Right hindlimb (tissue), 1 donor: ENCODE measurements around the gene SNRPB2.

ENCODE experiments used
- DNase-seq: peaks from one replicate; pipeline ENCODE4 v3.0.0-alpha.2; 2018

The SNRPB2 gene

GRCh38 chr20:16740365-16741072 lies 10.7 kb downstream of the SNRPB2 start:
- DNase-seq, result no peak

GRCh38 chr20:16744178-16744807 lies 14.5 kb downstream of the SNRPB2 start:
- DNase-seq, result no peak

- DNase-seq, result no peak
Measured at GRCh38 chr20:16745204-16745603, 15.4 kb downstream of the SNRPB2 start.

- no peak for DNase-seq
Measured at GRCh38 chr20:16747291-16747811, 17.5 kb downstream of the SNRPB2 start.

GRCh38 chr20:16748308-16748900 lies 18.6 kb downstream of the SNRPB2 start, which contains the start of gene OTOR:
TSS of gene OTOR (plus strand) at chr20:16748358. CDS start at chr20:16748402, 44 bp downstream.
- DNase-seq, result no peak

- DNase-seq, result no peak
Measured at GRCh38 chr20:16749573-16749972, 19.7 kb downstream of the SNRPB2 start.

- no peak for DNase-seq
Measured at GRCh38 chr20:16752082-16752481, 22.3 kb downstream of the SNRPB2 start.

- no peak for DNase-seq
Measured at GRCh38 chr20:16752901-16753300, 23.1 kb downstream of the SNRPB2 start.

GRCh38 chr20:16758454-16759180 lies 28.8 kb downstream of the SNRPB2 start:
- no peak for DNase-seq

- no peak for DNase-seq
Measured at GRCh38 chr20:16759181-16759563, 29.3 kb downstream of the SNRPB2 start.

- no peak for DNase-seq
Measured at GRCh38 chr20:16760431-16761304, 30.8 kb downstream of the SNRPB2 start.

GRCh38 chr20:16761305-16761829 lies 31.5 kb downstream of the SNRPB2 start:
- DNase-seq, result peak; percentile 74

- no peak for DNase-seq
Measured at GRCh38 chr20:16764560-16764959, 34.7 kb downstream of the SNRPB2 start.

- no peak for DNase-seq
Measured at GRCh38 chr20:16771213-16771612, 41.4 kb downstream of the SNRPB2 start.

GRCh38 chr20:16775961-16776360 lies 46.1 kb downstream of the SNRPB2 start:
- no peak for DNase-seq

GRCh38 chr20:16777126-16777525 lies 47.3 kb downstream of the SNRPB2 start:
- peak; percentile 61 for DNase-seq

GRCh38 chr20:16778159-16778558 lies 48.3 kb downstream of the SNRPB2 start:
- DNase-seq, result no peak

- no peak for DNase-seq
Measured at GRCh38 chr20:16781496-16781895, 51.7 kb downstream of the SNRPB2 start.

- DNase-seq, result no peak
Measured at GRCh38 chr20:16785226-16785625, 55.4 kb downstream of the SNRPB2 start.
